Activated CD4-positive, alpha-beta T cell treated with anti-CD3 and anti-CD28 coated beads, Interleukin-2, amount 10 ng/mL, durations not matched to agents 24 days and 14 days (primary cell): Measurements from ENCODE around the gene FAM43A. TPM values are rescaled to one million over a fixed set of nuclear protein-coding genes. Genes with fewer than 3 reads are reported as not detected.

Source experiments
- DNase-seq: peaks from one replicate; pipeline ENCODE4 v3.0.0; 2022
- H3K27ac Mint-ChIP-seq: one replicate; pipeline ENCODE4 v1.8.0; 2022; ENCODE audit warnings: mild to moderate bottlenecking, mixed read lengths
- H3K27me3 Mint-ChIP-seq: one replicate; pipeline ENCODE4 v1.8.0; 2022; ENCODE audit warnings: mixed read lengths
- H3K36me3 Mint-ChIP-seq: one replicate; pipeline ENCODE4 v1.8.0; 2022; ENCODE audit warnings: low read depth, mild to moderate bottlenecking, mixed read lengths
- H3K4me1 Mint-ChIP-seq: one replicate; pipeline ENCODE4 v1.8.0; 2021; ENCODE audit warnings: mixed read lengths
- H3K4me3 Mint-ChIP-seq: one replicate; pipeline ENCODE4 v1.8.0; 2022; ENCODE audit warnings: mild to moderate bottlenecking, moderate library complexity, mixed read lengths
- H3K9me3 Mint-ChIP-seq: one replicate; pipeline ENCODE4 v1.8.0; 2021; ENCODE audit warnings: mixed read lengths
- intact Hi-C: fragments of 100-400 bp; cut with micrococcal nuclease; formaldehyde crosslinking; loops from one replicate; pipeline ENCODE4 v1.15.1; 2023
- total RNA-seq: library from RNA; stranded (reverse); gene quantifications from 2 replicates; pipeline ENCODE4 v1.2.3, GENCODE V29; 2022

Gene FAM43A
- total RNA-seq, 1 donor from 2014 or later: 7.0 TPM

DNA sequence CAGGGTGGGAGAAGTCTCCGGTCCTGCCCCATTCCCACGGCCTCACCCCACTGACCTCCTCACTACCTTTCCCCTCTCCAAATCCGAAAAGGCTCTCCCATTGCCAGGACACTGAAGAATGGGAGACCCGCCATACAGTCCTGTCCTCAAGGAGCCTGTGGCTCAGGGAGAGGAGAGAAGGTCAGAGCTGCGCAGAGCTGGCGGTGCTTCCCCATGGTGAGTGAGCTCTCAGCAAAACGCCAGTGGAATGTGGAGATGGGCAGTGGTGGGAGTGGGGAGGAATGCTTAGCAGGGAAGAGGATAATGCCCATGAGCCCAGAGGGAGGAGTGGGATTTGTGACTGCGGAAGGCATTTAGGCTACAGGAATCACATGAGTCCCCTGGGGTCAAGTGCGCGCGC lies 20.1 kb downstream of the FAM43A start:
- Mint-ChIP-seq H3K27me3 (peaks cover 4% of the 10 kb centered on the region), H3K9me3 (no peaks in the 10 kb centered on the region), H3K4me3 (no peak overlapping the region), H3K27ac (no peak overlapping the region), H3K4me1 (no peaks in the 10 kb centered on the region), H3K36me3 (no peaks in the 10 kb centered on the region)
- intact Hi-C loops: no loop called here
- no peak for DNase-seq

DNA sequence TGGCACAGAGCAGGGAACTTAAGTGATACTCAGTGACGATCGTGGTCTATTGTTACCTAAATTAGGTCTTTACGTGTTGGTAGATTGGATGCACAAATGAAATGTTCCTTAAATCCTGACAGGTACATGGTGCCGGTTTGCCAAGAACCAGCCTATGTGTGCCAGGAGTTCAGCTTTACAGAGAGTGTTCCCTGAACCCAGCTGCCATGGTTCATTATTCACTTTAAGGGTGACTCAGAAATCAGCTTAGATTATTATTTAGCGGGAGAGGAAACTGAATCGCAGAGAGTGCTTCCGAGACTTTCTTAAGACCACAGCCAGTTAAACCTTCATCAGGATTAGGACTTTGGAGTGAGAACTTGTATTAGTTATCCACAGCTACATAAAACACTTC lies 21.5 kb downstream of the FAM43A start:
- Mint-ChIP-seq H3K9me3 (no peaks in the 10 kb centered on the region), H3K4me1 (no peaks in the 10 kb centered on the region), H3K27ac (no peak overlapping the region), H3K36me3 (no peaks in the 10 kb centered on the region), H3K4me3 (no peak overlapping the region), H3K27me3 (peaks cover 4% of the 10 kb centered on the region)
- intact Hi-C loops: no loop called here
- no peak for DNase-seq

DNA sequence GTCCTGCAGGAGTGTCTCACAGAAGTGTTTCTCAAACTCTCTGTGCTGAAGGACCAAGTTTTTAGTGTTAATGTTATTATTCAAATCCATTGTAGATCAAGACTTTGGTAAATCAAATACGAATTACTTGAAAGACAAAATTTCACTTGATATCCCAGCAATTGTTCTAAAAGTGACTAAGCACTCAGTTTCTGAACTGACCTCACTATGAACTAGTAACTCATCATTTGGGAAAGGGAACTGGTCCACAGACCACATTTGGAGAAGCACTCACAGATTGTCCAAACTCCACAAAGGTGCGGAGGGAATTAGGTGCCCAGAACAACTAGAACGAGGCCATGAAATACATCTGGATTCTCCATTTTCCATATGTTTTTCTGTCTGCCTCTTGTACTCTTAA lies 25.6 kb downstream of the FAM43A start:
- Mint-ChIP-seq H3K27ac (no peak overlapping the region), H3K36me3 (no peaks in the 10 kb centered on the region), H3K9me3 (no peaks in the 10 kb centered on the region), H3K27me3 (peaks cover 2% of the 10 kb centered on the region), H3K4me1 (no peaks in the 10 kb centered on the region), H3K4me3 (no peak overlapping the region)
- DNase-seq: no peak
- intact Hi-C loops: no loop called here

DNA sequence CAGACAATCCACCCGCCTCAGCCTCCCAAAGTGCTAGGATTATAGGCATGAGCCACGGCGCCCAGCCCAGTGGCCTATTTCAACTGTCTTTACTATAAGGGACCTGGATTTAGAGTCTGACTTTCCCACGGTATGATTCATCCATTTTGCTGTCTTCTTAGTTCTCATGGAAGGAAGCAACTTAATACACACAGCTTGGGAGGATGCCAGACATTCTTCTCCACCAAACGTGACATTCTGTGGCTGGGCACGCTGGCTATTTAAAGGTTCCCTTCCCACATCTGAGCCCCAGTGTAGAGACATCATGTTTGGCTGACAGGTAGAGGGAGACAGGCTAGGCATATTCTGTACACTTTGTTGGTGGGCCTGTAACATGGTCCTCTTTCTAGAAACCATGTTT lies 26.2 kb downstream of the FAM43A start:
- no peak for DNase-seq
- Mint-ChIP-seq H3K27ac (no peak overlapping the region), H3K36me3 (no peaks in the 10 kb centered on the region), H3K27me3 (peaks cover 2% of the 10 kb centered on the region), H3K4me3 (no peak overlapping the region), H3K4me1 (no peaks in the 10 kb centered on the region), H3K9me3 (no peaks in the 10 kb centered on the region)
- intact Hi-C loops: no loop called here

DNA sequence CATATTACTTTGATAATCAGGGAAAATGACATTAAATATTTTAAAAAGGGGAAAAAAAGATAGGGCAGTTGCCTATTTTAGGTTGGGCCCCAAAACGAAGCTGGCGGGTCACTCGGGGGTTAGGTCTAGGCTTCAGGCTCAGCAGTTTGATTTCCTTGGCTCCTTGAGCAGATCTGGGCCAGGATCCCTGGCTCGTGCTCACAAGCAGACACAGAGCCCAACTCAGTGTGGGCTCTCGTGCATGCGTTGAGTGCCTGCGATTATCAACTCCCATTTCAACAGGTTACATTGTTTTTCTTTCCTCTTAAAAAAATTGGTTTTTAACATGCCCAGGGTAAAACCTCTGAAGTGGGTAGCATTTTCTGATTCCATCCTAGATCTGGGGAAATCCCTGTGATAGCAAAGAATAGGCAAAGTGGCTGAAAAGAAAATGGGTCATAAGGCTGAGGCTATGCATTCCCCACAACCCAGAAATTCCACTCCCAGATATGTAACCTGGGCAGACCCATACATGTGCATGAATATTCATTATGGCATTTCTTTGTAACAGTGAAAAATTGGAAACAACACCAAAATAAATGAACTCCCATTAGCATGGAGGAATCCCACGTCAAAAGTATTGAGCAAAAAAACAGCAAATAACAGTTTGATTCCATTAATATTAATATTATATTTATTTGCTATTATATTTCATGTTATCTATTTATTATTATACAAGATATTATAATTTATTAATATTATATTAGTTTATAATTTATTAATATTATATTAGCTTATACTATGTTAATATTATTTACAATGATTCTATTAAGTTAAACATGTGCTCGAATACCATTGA lies 27.8 kb downstream of the FAM43A start:
- Mint-ChIP-seq H3K4me3 (no peak overlapping the region), H3K36me3 (no peaks in the 10 kb centered on the region), H3K4me1 (no peaks in the 10 kb centered on the region), H3K9me3 (no peaks in the 10 kb centered on the region), H3K27me3 (peaks cover 2% of the 10 kb centered on the region), H3K27ac (no peak overlapping the region)
- no peak for DNase-seq
- intact Hi-C loops: no loop called here

DNA sequence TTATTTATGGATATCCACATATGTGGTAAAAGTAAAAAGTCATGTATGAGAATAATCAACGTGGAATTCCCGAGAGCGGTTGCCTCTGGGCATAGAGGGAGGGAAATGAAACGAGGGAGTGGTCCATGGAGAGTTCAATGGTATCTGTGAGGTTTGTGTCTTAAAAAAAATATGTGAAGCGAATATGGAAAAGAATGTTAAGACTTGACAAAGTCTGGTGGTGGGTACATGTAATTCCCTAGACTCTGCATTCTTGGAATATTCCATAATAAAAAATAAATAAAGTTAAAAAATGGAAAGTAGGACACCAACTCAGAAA lies 28.4 kb downstream of the FAM43A start:
- no peaks in the 10 kb centered on the region for H3K36me3 Mint-ChIP-seq
- no peaks in the 10 kb centered on the region for H3K4me1 Mint-ChIP-seq
- H3K27me3 Mint-ChIP-seq: peaks cover 2% of the 10 kb centered on the region
- DNase-seq: no peak
- no peak overlapping the region for H3K4me3 Mint-ChIP-seq
- no peak overlapping the region for H3K27ac Mint-ChIP-seq
- no peaks in the 10 kb centered on the region for H3K9me3 Mint-ChIP-seq
- intact Hi-C loops: no loop called here

DNA sequence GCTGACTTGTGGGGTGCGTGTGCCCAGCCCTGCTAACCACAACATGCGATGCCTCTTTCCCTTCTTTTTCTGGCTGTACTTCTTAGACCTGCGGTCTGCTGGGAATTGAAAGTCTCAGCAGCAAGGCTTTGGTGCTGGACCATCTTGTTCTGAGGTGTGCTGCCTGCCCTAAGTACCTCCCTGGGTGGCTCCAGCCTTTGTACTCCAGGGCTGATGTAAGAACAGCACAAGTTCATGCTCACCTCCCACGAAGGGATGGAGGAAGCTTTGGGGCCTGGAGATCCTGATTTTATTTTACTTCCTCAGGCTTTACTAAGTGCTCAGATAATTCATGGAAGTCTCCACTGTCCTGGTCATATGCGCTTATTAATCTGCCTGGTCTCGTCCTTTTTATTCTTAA lies 28.9 kb downstream of the FAM43A start:
- no peak for DNase-seq
- Mint-ChIP-seq H3K4me1 (no peaks in the 10 kb centered on the region), H3K9me3 (no peaks in the 10 kb centered on the region), H3K36me3 (no peaks in the 10 kb centered on the region), H3K4me3 (no peak overlapping the region), H3K27me3 (peaks cover 2% of the 10 kb centered on the region), H3K27ac (no peak overlapping the region)
- intact Hi-C loops: no loop called here

DNA sequence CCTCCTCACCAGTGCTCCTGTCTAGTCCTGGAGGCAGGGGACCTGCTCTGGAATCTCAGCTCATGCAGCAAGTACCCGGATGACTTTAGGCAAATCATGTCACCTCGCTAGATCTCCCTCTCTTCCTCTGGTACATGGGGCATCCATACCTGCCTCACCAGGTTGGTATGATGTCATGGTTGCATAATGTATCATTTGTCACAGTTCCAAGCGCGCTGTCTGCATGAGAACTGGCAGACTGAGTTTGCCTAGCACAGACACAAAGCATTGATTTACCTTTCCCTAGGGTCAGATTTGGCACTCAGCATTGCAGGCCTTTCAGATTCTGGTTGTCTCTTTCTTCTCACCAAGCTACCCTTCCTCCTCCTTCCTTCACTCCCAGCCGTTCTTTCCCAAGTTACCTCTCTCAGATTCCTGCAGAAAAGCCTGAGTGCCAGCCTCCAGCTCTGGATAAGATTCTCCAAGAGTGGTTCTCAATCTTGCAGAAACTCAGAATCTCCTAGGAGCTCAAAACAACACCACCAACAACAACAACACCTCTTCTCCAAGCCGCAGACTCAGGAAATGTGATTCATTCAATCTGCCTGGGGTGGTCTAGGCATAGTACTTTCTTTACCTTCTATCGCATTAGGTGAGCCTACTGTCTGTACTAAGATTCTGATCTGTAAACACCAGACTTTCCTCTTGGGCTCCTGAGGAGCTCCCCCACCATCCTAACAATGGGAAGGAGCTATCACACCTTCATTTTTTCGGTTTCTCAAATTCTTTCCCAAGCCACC lies 29.5 kb downstream of the FAM43A start:
- Mint-ChIP-seq H3K36me3 (no peaks in the 10 kb centered on the region), H3K4me1 (no peaks in the 10 kb centered on the region), H3K27ac (no peak overlapping the region), H3K4me3 (no peak overlapping the region), H3K9me3 (no peaks in the 10 kb centered on the region), H3K27me3 (peaks cover 2% of the 10 kb centered on the region)
- no peak for DNase-seq
- intact Hi-C loops: no loop called here

DNA sequence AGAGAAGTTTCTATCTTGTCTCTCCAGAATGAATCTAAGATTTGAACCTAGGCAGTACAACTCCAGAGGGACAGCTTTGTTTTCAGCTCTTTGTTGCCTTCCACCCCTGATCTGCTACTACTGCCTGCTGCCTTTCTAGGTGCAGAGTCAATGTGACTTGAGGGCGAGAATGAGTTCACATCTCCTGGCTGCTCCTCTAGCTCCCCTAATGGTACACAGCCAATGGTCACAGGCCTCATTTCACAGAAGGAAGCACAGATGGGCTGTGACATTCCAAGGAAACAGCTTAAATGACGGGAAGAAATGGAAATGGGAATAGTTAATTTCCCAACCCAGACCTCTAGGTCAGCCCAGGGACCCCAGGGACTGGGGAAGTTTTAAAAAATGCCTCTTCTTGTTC lies 32.4 kb downstream of the FAM43A start:
- intact Hi-C loops: no loop called here
- no peaks in the 10 kb centered on the region for H3K36me3 Mint-ChIP-seq
- no peak overlapping the region for H3K4me3 Mint-ChIP-seq
- no peaks in the 10 kb centered on the region for H3K4me1 Mint-ChIP-seq
- H3K27ac Mint-ChIP-seq: no peak overlapping the region
- peaks cover 7% of the 10 kb centered on the region for H3K27me3 Mint-ChIP-seq
- no peak for DNase-seq
- H3K9me3 Mint-ChIP-seq: no peaks in the 10 kb centered on the region

DNA sequence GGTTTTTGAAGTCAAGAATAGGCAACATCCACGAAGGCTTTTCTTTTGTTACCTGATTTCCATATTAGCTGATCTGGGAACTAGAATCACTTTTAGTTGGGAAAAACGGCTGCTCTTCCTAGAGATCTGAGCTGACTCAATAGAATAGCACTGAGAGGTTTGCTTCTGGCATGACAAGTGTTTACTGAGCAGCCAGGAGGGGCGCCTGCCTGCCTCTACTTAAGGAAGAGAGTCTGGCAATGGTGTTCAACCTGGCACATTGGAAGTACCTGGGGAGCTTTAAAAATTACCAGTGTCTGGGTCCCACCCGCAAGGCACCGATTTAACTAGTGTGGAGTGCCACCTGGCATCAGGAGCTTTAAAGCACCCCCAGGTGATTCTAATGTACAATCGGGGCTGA lies 34.4 kb downstream of the FAM43A start:
- Mint-ChIP-seq H3K4me1 (no peaks in the 10 kb centered on the region), H3K27ac (no peak overlapping the region), H3K4me3 (no peak overlapping the region), H3K36me3 (no peaks in the 10 kb centered on the region), H3K9me3 (no peaks in the 10 kb centered on the region), H3K27me3 (peaks cover 9% of the 10 kb centered on the region)
- intact Hi-C loops: no loop called here
- DNase-seq: no peak

DNA sequence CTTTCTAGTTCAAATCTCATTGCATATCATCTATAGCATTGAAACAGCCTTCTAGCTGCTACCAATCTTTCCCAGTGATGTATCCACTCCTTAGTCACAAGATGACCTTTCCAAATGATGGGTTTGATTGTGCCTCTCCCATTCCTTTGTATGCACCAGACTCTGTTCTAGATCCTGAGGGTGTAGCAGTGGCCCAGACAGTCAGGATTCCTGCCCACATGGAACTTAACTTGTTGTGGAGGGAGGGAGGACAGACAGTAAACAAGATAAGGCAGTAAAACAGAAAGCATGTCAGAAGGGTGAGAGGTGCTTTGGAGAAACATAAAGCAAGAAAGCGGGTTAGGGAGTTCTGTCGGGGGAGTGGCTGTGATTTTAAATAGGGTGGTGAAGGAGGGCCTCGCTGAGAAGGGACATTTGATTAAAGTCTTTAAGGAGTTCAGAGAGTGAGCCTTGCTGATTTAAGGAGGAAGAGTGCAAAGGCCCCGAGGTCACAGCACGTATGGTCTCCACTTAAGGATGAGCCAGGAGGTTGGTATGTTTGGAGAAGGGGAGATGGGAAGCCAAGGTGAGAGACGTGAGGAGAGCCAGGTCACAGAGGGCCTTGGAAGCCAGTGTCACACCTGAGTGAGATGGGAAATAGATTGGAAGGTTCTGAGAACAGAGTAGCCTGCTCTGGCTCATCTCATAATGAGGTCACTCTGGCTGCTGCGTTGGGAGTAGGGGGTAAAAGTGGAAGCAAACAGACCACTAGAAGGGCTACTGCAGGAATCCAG lies 38.3 kb downstream of the FAM43A start:
- no peak for DNase-seq
- intact Hi-C loops: no loop called here
- H3K4me1 Mint-ChIP-seq: no peaks in the 10 kb centered on the region
- H3K27me3 Mint-ChIP-seq: peaks cover 10% of the 10 kb centered on the region
- no peaks in the 10 kb centered on the region for H3K9me3 Mint-ChIP-seq
- H3K36me3 Mint-ChIP-seq: no peaks in the 10 kb centered on the region
- no peak overlapping the region for H3K4me3 Mint-ChIP-seq
- no peak overlapping the region for H3K27ac Mint-ChIP-seq

DNA sequence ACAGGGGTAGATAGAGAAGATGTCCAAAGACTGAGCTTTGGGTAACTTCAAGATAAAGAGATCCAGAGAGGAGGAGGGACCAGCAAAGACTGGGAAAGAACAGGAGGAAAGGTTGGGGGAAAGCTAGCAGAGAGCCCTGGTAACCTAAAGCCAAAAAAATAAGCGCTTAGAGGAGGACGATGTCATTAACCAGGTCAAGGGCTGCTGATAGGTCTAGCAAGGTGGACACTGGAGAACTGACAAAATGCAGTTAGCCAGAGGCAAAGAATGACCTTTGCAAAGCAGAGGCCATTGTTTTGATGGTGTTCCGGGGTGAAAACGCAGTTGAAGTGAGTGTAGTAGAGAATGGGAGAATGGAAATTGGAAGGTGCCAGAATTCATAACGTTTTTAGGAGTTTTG lies 39.7 kb downstream of the FAM43A start:
- Mint-ChIP-seq H3K9me3 (no peaks in the 10 kb centered on the region), H3K4me1 (no peaks in the 10 kb centered on the region), H3K4me3 (no peak overlapping the region), H3K36me3 (no peaks in the 10 kb centered on the region), H3K27me3 (peaks cover 17% of the 10 kb centered on the region), H3K27ac (no peak overlapping the region)
- intact Hi-C loops: no loop called here
- DNase-seq: no peak

DNA sequence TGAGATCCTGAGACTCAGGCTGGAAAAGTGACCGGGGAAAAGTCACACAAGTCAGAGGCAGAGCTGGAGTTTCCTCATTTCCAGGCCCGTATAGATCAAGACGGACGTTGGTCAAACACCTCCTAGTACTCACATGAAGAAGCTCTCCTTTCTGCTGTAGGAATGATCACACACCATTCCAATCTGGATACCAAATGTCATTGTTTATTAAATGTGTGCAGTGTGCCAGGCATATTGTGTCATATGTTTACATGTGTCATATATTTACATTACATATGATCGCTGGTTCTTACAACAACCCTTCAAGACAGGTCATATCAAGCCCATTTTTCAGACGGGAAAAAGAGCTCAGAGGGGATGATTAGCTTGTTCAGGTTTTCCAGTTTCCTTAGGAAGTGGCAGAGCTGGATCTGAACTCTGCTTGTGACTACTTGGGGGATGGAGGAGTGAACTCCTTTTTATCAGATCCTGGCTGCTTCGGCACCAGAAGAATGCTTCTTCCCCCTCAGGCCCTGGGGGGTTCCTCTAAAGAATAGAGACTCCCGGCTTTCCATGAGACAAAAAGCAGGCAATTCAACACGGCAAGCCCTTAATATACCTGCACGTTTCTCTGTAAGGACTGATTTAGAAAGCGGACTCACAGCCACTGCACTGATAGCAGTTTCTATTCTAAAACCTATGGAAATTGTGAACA lies 41.9 kb downstream of the FAM43A start:
- H3K4me3 Mint-ChIP-seq: no peak overlapping the region
- intact Hi-C loops: no loop called here
- H3K4me1 Mint-ChIP-seq: no peaks in the 10 kb centered on the region
- no peaks in the 10 kb centered on the region for H3K36me3 Mint-ChIP-seq
- DNase-seq: no peak
- no peak overlapping the region for H3K27ac Mint-ChIP-seq
- no peaks in the 10 kb centered on the region for H3K9me3 Mint-ChIP-seq
- H3K27me3 Mint-ChIP-seq: peaks cover 14% of the 10 kb centered on the region

DNA sequence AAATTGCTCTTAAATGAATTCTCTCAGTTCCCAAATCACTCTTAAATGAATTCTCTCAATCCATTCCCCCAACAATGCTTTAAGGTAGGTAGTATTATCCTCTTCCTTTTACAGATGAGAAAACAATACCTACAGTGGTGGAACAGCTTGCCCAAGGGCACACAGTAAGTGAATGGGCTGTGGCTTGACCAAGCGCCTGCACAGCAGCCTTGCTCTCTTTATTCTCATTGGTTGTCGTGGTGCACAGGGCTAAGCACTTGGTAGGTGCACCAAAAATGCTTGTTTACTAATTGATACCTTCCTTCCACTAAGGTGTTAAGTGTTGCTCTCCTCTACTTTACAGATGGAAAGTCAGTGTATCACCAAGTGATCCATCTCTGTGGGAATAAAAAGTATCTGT lies 43.3 kb downstream of the FAM43A start:
- no peak overlapping the region for H3K4me3 Mint-ChIP-seq
- intact Hi-C loops: no loop called here
- peaks cover 17% of the 10 kb centered on the region for H3K27me3 Mint-ChIP-seq
- H3K27ac Mint-ChIP-seq: no peak overlapping the region
- H3K4me1 Mint-ChIP-seq: no peaks in the 10 kb centered on the region
- H3K36me3 Mint-ChIP-seq: no peaks in the 10 kb centered on the region
- no peaks in the 10 kb centered on the region for H3K9me3 Mint-ChIP-seq
- no peak for DNase-seq
